Kidney tubule cell (primary cell): ENCODE results near the gene TCF7L2.
"Not testable (repeated sequence)": the region's sequence is repeated elsewhere in the genome, so short reads cannot be mapped to it uniquely, and the experiment has no call there.

ENCODE experiments used
- DNase-seq: peaks from one replicate; pipeline ENCODE4 v3.0.0-alpha.2; 2018; ENCODE audit warnings: low spot score

TCF7L2 gene

GRCh38 chr10:113095419-113096127, 145.5 kb downstream of the TCF7L2 start:
- no peak for DNase-seq

DNA sequence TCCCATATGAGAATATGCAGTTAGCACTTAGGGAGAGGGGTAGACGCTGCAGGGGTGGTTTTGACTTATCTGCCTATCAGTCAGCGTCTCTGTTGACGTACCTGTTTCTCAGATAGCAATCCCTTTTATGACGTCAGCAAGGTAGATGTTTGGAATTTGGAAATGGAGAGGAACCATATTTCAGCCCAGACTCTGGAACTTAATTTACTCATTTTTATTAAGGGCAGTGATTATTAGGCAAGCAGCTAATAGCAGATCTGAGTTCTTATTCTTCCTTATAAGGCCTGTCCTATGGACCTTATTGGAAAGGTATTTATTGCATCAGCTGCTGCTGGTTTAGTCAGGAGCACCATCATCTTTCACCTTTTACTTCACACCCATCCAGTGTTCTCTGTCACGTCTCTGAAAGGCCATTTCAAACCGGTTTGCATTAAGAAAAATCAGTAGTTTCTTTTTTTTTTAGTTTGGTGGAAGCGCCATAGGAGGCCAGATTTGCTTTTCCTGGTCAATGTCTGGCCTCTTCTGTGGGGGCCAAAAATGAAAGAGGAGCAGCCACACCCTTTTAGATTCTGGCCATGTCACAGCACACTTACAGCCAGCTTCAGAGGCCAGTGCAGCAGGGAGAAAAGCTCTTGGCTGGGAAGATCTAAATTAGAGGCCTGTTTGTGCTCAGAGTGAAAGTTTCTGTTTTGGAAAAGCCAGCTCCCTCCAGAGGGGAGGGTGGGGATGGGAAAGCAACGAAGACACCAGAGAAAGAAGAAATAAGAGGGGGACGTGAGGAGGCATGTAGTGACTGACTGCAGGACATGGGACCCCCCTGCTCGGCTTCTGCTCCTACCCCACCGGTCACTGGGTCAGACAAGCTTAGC, 146.3 kb downstream of the TCF7L2 start:
- DNase-seq: no peak

DNA sequence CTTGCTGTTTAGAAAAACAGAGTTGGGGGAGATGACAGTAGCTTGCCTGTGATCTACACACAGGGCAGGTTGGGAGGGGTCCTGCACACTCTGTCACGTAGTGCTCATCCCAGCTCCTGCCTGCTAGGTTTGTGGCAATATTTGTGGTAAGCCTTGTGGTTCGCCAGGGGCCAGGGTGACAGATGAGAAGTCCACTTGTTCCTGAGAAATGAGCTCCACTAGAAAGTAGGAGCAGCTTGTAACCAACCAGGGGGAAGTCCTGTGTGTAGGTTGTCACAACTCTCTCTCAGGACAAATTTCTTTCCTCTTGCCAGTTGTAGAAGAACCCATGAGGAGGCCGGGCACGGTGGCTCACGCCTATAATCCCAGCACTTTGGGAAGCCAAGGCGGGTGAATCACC, 147.0 kb downstream of the TCF7L2 start:
- no peak for DNase-seq

GRCh38 chr10:113099431-113100183, 149.6 kb downstream of the TCF7L2 start:
- DNase-seq: peak; percentile 52

DNA sequence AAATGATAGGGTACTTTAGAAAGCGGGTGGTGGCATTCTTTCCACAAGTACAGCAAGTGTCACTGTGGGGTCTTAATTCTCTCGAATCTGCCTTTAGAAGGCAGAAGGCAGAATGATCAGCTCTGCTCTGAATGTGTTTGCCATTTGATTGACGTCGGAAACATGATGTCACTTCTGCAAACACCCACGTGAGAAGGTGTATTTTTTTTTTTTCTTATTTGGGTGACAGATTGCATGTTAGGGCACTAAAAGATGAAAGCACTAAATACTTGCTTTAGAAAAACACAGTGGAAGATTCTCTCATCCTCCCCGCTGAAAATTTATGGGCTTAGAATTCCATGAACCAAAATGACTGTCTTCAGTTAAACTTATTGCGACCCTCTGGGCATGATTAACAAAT, 150.2 kb downstream of the TCF7L2 start:
- no peak for DNase-seq

DNA sequence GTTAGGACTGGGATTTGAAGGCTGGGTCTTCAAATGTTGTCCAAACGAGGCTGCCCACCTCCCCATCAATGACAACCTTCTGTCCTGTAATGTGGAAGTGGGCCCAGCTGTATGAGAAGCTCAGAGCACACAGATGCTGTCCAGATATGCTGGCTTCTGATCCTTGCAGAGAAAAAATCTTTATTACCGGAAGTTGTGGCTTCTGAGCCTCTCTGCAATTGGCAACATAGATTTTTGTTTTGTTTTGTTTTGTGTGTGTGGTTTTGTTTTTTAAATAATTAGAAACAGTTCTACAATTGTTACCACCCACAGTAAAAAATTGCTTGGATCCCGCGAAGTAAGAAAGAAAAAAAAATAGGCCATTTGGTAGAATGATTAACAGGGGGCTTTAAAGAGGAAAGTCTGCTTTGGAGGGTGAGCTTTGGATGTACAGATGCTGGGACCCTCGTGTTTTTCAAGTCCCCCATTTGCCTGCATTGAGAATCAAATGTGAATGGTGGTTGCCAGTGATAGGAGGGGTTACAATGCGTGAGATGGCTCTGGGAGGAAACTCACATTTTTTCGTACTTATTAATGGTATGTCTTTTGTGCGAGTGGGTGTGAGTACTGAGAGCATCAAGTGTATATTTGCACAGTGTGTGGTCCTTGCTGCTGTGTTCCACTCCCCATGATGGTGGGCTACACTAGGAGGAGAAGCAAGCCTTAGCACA, 153.2 kb downstream of the TCF7L2 start:
- DNase-seq: no peak

DNA sequence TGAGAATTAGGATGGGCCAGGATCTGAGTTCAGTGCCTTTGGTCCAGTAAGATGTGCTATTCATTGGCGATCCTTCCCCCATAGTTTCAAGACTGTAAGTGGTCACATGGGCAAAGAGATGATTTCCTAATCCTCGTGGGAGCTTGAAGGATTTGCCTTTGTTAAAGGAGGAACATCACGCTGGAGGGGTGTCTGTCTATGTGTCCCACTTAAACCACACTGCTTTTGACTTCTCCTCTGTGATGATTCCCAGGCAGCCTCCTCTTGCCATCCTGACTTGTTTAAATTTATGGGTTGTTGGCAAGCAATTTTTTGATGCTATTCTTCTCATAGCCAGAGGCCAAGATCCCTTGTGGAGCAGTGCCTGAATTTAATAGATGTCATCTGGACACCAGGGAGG, 154.0 kb downstream of the TCF7L2 start:
- no peak for DNase-seq

DNA sequence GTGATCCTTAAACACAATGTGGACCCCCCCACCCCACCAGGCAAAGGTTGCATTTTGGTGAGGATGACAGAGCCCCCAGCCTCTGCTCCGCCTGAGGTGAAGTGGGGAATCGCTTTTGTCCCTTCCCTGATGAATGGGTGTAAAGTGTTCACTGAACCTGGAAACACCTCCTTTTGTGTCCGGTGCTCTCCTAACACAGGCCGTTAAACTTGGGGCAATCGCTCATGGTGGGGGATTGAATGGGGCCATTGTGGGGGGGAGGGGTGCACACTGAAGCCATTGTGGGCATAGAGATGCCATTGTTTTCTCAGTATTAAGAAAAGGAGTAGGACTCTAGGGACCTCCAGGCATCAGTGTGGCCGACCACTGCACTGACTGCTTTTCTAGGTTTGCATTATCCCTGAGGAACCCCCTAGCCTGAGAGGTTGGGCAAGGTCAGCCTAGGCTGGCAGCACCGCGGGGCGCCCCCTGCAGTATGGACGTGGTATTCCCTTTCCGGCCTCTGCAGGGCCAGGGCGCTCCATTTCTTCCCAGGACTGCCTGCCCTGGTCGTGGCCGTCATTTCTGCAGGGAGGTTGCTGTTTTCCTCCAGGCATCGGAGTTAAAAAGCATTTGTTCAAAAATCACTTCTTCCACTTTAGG, 158.3 kb downstream of the TCF7L2 start:
- no peak for DNase-seq

GRCh38 chr10:113108948-113109347, 158.9 kb downstream of the TCF7L2 start:
- no peak for DNase-seq

- DNase-seq: not testable (repeated sequence)
These were observed 159.4 kb downstream of the TCF7L2 start for GRCh38 chr10:113109482-113109881.

DNA sequence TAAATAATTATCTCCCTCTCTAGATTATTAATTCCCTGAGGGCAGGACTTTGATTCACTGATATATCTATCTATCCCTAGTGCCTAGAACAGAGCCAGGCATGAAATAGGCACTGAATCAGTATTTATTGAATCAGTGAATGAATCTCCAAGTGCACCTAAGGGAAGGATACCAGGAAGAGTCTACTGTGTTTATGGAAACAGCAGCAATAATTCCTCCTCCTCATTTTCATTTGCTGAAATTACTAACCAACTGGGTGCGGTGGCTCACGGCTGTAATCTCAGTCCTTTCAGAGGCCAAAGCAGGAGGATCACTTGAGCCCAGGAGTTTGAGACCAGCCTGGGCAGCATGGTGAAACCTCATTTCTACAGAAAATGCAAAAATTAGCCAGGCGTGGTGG, 161.2 kb downstream of the TCF7L2 start:
- DNase-seq: no peak

DNA sequence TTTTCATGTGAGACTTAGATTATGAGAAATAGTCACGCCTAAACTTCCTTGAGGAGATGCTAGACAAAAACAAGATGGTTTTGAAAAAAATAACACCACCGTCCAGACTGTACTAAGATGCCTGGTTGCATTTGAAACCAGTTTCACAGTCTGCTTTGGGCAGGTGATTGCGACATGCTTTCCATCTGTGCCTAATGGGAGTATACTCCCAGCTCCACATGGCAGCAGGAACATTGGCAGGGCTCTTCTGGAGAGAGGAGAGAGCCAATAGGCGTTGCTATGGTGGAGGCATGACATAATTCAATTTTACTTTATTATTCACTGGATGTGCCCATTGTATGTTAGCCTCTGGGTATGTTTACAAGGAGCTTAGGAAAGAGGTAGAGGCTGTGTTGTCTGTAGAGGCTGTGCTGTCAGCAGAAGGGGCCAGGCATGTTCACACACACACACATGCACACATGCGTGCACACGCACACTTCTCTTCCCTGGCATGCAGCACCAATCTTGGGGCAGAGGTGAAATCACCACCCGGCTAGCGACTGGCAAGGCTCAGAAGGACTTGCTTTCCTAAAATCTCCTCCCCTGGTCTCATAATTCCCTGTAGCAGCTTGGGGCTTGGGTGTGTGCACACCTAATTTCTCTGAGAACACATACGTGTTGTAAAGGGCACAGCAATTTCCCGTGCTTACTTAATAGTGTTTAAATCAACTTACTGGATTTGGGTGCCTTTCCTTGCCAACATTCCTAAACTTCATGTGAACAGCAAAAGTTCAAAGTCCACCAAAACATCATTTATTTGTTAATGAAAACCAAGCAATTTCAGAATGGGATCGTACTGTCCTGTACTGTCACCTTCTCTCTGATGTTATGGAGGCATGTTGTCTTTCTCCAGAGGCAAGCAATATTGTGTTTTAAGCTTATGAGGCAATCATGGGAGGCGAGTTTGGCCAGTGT, 162.1 kb downstream of the TCF7L2 start:
- DNase-seq: no peak

DNA sequence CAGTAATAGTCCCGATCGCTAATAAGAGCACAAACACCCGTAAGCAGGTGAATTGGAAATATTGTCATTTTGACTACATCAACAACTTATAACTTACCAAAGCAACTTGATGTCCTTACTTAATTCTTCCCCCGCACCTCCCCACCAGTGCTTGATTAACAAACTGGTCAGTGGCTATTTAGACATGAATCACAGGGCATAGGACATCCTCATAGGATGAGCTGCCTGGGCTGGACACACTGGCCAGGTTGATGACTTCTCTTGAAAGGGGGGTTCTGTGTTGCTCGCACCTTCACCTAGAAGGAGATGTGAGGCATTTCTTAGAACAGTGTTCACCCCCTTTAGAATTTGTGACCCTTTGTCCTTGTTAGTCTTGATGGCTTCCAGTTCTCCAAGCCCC, 163.2 kb downstream of the TCF7L2 start:
- no peak for DNase-seq

- no peak for DNase-seq
These were observed 163.9 kb downstream of the TCF7L2 start for GRCh38 chr10:113113918-113114317.

DNA sequence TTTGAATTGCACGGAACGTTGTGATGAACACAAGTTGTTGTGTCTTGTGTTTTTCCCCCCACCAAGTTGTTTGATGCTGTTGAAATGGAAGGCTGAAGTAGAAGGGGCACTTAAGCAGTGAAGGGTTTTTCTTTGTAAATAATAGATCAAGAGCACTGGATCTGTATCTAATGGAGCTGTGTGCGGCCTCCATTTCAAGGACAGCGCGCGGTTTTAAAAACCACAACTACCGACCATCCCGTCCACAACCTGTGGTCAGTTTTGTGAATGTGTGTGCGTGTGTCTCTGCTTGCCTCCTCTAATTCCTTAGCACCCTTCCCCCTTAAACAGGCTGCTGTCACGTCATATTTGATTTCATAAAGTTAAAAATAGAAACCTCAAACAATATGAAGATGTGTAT, 165.5 kb downstream of the TCF7L2 start:
- DNase-seq: no peak

- no peak for DNase-seq
These were observed 168.8 kb downstream of the TCF7L2 start for GRCh38 chr10:113118882-113119281.

GRCh38 chr10:113119801-113120200, 169.8 kb downstream of the TCF7L2 start:
- no peak for DNase-seq

DNA sequence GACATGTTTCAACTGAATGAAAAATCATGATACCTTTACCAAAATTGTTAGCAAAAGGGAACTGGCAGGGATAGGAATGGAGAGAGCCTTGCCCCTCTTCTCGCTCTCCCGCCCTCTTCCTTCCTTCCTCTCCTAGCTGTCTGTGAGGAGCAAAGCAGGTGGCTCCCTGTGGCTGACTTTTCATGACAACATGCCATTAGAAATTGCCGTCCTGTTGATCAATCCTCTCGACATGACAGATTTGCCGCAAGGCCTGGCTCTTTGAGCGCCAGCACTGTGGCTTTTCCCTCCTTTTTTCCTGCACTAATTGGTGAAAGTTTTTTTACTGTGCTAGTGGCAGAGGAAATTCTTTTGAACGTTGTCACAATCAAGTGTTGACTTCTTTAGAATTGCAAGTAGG, 171.1 kb downstream of the TCF7L2 start:
- no peak for DNase-seq

GRCh38 chr10:113122947-113123346, 172.9 kb downstream of the TCF7L2 start:
- no peak for DNase-seq

GRCh38 chr10:113124724-113125123, 174.7 kb downstream of the TCF7L2 start:
- no peak for DNase-seq
